Common myeloid progenitor, CD34-positive (primary cell): ENCODE results near the gene EHD4.

Experiments
- CTCF ChIA-PET: fragments of 350-600 bp; sonication (Branson Sonifier 250); formaldehyde crosslinking; loops from one replicate; lab custom pipeline; 2021; ENCODE audit warnings: antibody characterized with exemption; lab: Charles Lee
- POLR2A ChIA-PET: fragments of 350-600 bp; sonication (Branson Sonifier 250); formaldehyde crosslinking; loops from one replicate; lab custom pipeline; 2021; ENCODE audit warnings: antibody characterized with exemption; lab: Charles Lee
- DNase-seq, 3 donors: peaks; one replicate each; pipeline versions ENCODE4 v3.0.0 to v3.0.0-alpha.2; 2013
- H3K27ac ChIP-seq, 2 experiments: 1 replicate in 1 of 2; 2 replicates in 1 of 2; pipeline ENCODE4 v1.7.0; 2013; ENCODE audit warnings: inconsistent platforms in 2 of 2, low read length in 2 of 2, mild to moderate bottlenecking in 2 of 2, low read depth in 1 of 2, moderate library complexity in 1 of 2; ENCODE audit not compliant: severe bottlenecking in 2 of 2, insufficient read depth in 1 of 2, poor library complexity in 1 of 2
- H3K27me3 ChIP-seq, 5 experiments: replicated peaks in 2 of 5; 1 replicate in 3 of 5; 2 replicates in 2 of 5; pipeline versions ENCODE4 v1.6.1 to v1.7.0; 2013; ENCODE audit warnings: low read length in 4 of 5, mild to moderate bottlenecking in 2 of 5, moderate library complexity in 2 of 5, inconsistent platforms in 1 of 5; ENCODE audit not compliant: insufficient read depth in 5 of 5, control insufficient read depth in 4 of 5
- H3K36me3 ChIP-seq, 4 experiments: 1 replicate in 2 of 4; 2 replicates in 2 of 4; pipeline versions ENCODE4 v1.6.1 to v1.7.0; 2013; ENCODE audit warnings: low read length in 3 of 4, control low read depth in 1 of 4, mild to moderate bottlenecking in 1 of 4; ENCODE audit not compliant: control insufficient read depth in 4 of 4, insufficient read depth in 4 of 4
- H3K4me1 ChIP-seq, 4 experiments: 1 replicate in 3 of 4; 2 replicates in 1 of 4; pipeline versions ENCODE4 v1.6.1 to v1.7.1; 2013; ENCODE audit warnings: low read length in 3 of 4, mild to moderate bottlenecking in 3 of 4, control low read depth in 1 of 4, inconsistent platforms in 1 of 4, moderate library complexity in 1 of 4; ENCODE audit not compliant: control insufficient read depth in 4 of 4, insufficient read depth in 4 of 4; ENCODE audit errors: control extremely low read depth in 1 of 4
- H3K4me3 ChIP-seq, 7 experiments: 1 replicate in 4 of 7; 2 replicates in 3 of 7; pipeline versions ENCODE4 v1.5.1 to v1.7.0; 2013; ENCODE audit warnings: mild to moderate bottlenecking in 7 of 7, low read length in 6 of 7, moderate library complexity in 6 of 7, inconsistent platforms in 2 of 7, low read depth in 2 of 7, control low read depth in 1 of 7; ENCODE audit not compliant: insufficient read depth in 4 of 7, control insufficient read depth in 1 of 7; ENCODE audit errors: extremely low read depth in 1 of 7
- H3K9me3 ChIP-seq, 5 experiments: 1 replicate in 4 of 5; 2 replicates in 1 of 5; pipeline versions ENCODE4 v1.6.1 to v1.7.1; 2013; ENCODE audit warnings: low read length in 4 of 5, mild to moderate bottlenecking in 2 of 5, inconsistent platforms in 1 of 5, low read depth in 1 of 5, moderate library complexity in 1 of 5; ENCODE audit not compliant: control insufficient read depth in 4 of 5, insufficient read depth in 2 of 5; ENCODE audit errors: control extremely low read depth in 1 of 5
- WGBS: methylation state at CpG from one replicate; pipeline ENCODE4 v1.1.5; 2013; ENCODE audit not compliant: insufficient coverage; 5-methylcytosine and 5-hydroxymethylcytosine counted together

The EHD4 gene

GRCh38 chr15:41860049-41860828 lies 112.1 kb downstream of the EHD4 start:
- Histone ChIP-seq H3K9me3 (no peaks in the 10 kb centered on the region), H3K4me1 (peaks cover 0 to 8% (median 4%) of the 10 kb centered on the region in 4 experiments), H3K27ac (no peak overlapping the region), H3K36me3 (no peaks in the 10 kb centered on the region), H3K4me3 (no peak overlapping the region), H3K27me3 (no peaks in the 10 kb centered on the region)
- DNase-seq: peak in 1 of 3 donors; percentile 7
- ChIA-PET CTCF (interaction anchor here (1.1 to 2.6 kb wide), 5 partner anchors 8 to 44 kb away, joined by 3 to 10 read pairs (median 4); no protein-coding TSS in a partner anchor), POLR2A (no interaction called here)
- WGBS: 48% methylated on average over 12 of the region's 15 CpGs

- Histone ChIP-seq H3K4me1 (peaks cover 0 to 8% (median 4%) of the 10 kb centered on the region in 4 experiments), H3K36me3 (no peaks in the 10 kb centered on the region), H3K27ac (no peak overlapping the region), H3K9me3 (no peaks in the 10 kb centered on the region), H3K27me3 (no peaks in the 10 kb centered on the region), H3K4me3 (no peak overlapping the region)
- ChIA-PET POLR2A (no interaction called here), CTCF (interaction anchor here (1.2 to 1.7 kb wide), 3 partner anchors 11 to 47 kb away, joined by 4 to 5 read pairs (median 4); no protein-coding TSS in a partner anchor)
- no peak for DNase-seq
- WGBS: 95% methylated on average over 11 of the region's 15 CpGs
Observed at GRCh38 chr15:41858756-41859155, 113.6 kb downstream of the EHD4 start.

- no peak for DNase-seq
- POLR2A ChIA-PET: no interaction called here
- H3K36me3 ChIP-seq: no peaks in the 10 kb centered on the region
- H3K27me3 ChIP-seq: no peaks in the 10 kb centered on the region
- CTCF ChIA-PET: interaction anchor here (1.1 to 1.4 kb wide), 2 partner anchors 9 to 47 kb away, joined by 3 to 6 read pairs; no protein-coding TSS in a partner anchor
- H3K9me3 ChIP-seq: no peaks in the 10 kb centered on the region
- 98% methylated on average over 8 of the region's 9 CpGs for WGBS
- no peak overlapping the region for H3K4me3 ChIP-seq
- no peak overlapping the region for H3K27ac ChIP-seq
- H3K4me1 ChIP-seq: peaks cover 0 to 8% (median 4%) of the 10 kb centered on the region in 4 experiments
Observed at GRCh38 chr15:41857316-41857715, 115.0 kb downstream of the EHD4 start.

GRCh38 chr15:41856716-41857115 lies 115.6 kb downstream of the EHD4 start:
- Histone ChIP-seq H3K4me3 (no peak overlapping the region), H3K27me3 (peaks cover 0 to 2% (median 0%) of the 10 kb centered on the region in 5 experiments), H3K27ac (no peak overlapping the region), H3K9me3 (no peaks in the 10 kb centered on the region), H3K4me1 (peaks cover 0 to 8% (median 4%) of the 10 kb centered on the region in 4 experiments), H3K36me3 (no peaks in the 10 kb centered on the region)
- ChIA-PET CTCF (no interaction called here), POLR2A (no interaction called here)
- WGBS: 97% methylated on average over 12 of the region's 12 CpGs
- no peak for DNase-seq

GRCh38 chr15:41856262-41856661 lies 116.1 kb downstream of the EHD4 start:
- peaks cover 0 to 8% (median 4%) of the 10 kb centered on the region in 4 experiments for H3K4me1 ChIP-seq
- no peaks in the 10 kb centered on the region for H3K9me3 ChIP-seq
- 98% methylated on average over 17 of the region's 17 CpGs for WGBS
- no peak overlapping the region for H3K27ac ChIP-seq
- no peak overlapping the region for H3K4me3 ChIP-seq
- H3K36me3 ChIP-seq: no peaks in the 10 kb centered on the region
- H3K27me3 ChIP-seq: peaks cover 0 to 2% (median 0%) of the 10 kb centered on the region in 5 experiments
- DNase-seq: no peak
- ChIA-PET POLR2A (no interaction called here), CTCF (no interaction called here)

GRCh38 chr15:41855261-41855961 lies 116.9 kb downstream of the EHD4 start:
- Histone ChIP-seq H3K36me3 (no peaks in the 10 kb centered on the region), H3K9me3 (no peaks in the 10 kb centered on the region), H3K27ac (no peak overlapping the region), H3K4me1 (peaks cover 0 to 8% (median 4%) of the 10 kb centered on the region in 4 experiments), H3K4me3 (no peak overlapping the region), H3K27me3 (peaks cover 0 to 9% (median 0%) of the 10 kb centered on the region in 5 experiments)
- WGBS: 95% methylated on average over 26 of the region's 30 CpGs
- ChIA-PET CTCF (interaction anchor here (1.8 kb wide), 1 partner anchor 12 kb away, joined by 4 read pairs; no protein-coding TSS in a partner anchor), POLR2A (no interaction called here)
- no peak for DNase-seq
